Gastrocnemius medialis (tissue), 4 donors: Measurements from ENCODE around the gene ELAVL4. TPM values are rescaled to one million over a fixed set of nuclear protein-coding genes. Genes with fewer than 3 reads are reported as not detected.

Source experiments
- ATAC-seq, 2 donors: fragments of 150-250 bp; one replicate each; pipeline ENCODE4 v1.9.1; 2016
- DNase-seq, 2 donors: peaks; one replicate each; pipeline ENCODE4 v3.0.0-alpha.2; 2019
- H3K27ac ChIP-seq, 4 donors: fragments of 200-600 bp; sonication (generic); 1 replicate in 1 of 4; 2 replicates in 3 of 4; pipeline ENCODE4 v1.5.1; 2016 to 2018; ENCODE audit warnings: mild to moderate bottlenecking in 2 of 4, moderate library complexity in 1 of 4
- H3K27me3 ChIP-seq, 3 donors: fragments of 200-600 bp; sonication (generic) in 2 of 3; 1 replicate in 1 of 3; 2 replicates in 2 of 3; pipeline versions ENCODE4 v1.5.1 to v1.6.0; 2016 to 2019; ENCODE audit warnings: mild to moderate bottlenecking in 1 of 3, moderate library complexity in 1 of 3
- H3K36me3 ChIP-seq, 2 donors: fragments of 200-600 bp; sonication (generic) in 1 of 2; one replicate each; pipeline ENCODE4 v1.5.1; 2017 to 2018
- H3K4me1 ChIP-seq, 2 donors: fragments of 200-600 bp; sonication (generic) in 1 of 2; one replicate each; pipeline ENCODE4 v1.5.1; 2016 to 2017; ENCODE audit warnings: mild to moderate bottlenecking in 2 of 2
- H3K4me3 ChIP-seq, 4 donors: fragments of 200-600 bp; sonication (generic) in 3 of 4; 1 replicate in 1 of 4; 2 replicates in 3 of 4; pipeline ENCODE4 v1.5.1; 2016 to 2019; ENCODE audit warnings: mild to moderate bottlenecking in 2 of 4
- H3K9me3 ChIP-seq, 3 donors: fragments of 200-600 bp; sonication (generic) in 2 of 3; 1 replicate in 1 of 3; 2 replicates in 2 of 3; pipeline ENCODE4 v1.5.1; 2016 to 2019
- POLR2A ChIP-seq, 2 donors: fragments of 450-650 bp; IDR thresholded peaks; one replicate each; pipeline ENCODE4 v1.6.1; 2017; ENCODE audit warnings: antibody characterized with exemption in 2 of 2, mild to moderate bottlenecking in 2 of 2, moderate library complexity in 2 of 2
- in situ Hi-C, 4 donors: fragments of 200-750 bp; cut with MboI; loops; one replicate each; pipeline versions ENCODE4 v1.15.0 to v1.8.0; 2017; ENCODE audit warnings: low sequenced_read_pairs in 4 of 4
- intact Hi-C: fragments of 100-400 bp; cut with DNase I; formaldehyde crosslinking; loops from one replicate; pipeline ENCODE4 v1.15.1; 2023; ENCODE audit warnings: low total_unique reads
- total RNA-seq, 4 donors: library from RNA; depleted of rRNA; stranded (reverse); fragments of >200 nt; gene quantifications; one replicate each; pipeline versions ENCODE4 v1.1.0 to v1.2.3, GENCODE V29; 2016
- TF ChIP-seq, protein P1 (sequence below), 5 experiments: fragments of 450-650 bp in 3 of 5; fragments of 200-600 bp in 2 of 5; sonication (generic) in 2 of 5; IDR thresholded peaks in 4 of 5; conservative IDR thresholded peaks in 1 of 5; 1 replicate in 4 of 5; 2 replicates in 1 of 5; pipeline ENCODE4 v1.5.1; 2016 to 2019; ENCODE audit warnings: antibody characterized with exemption in 5 of 5, mild to moderate bottlenecking in 3 of 5, moderate library complexity in 3 of 5

Gene ELAVL4
- total RNA-seq, 4 donors from 2014 or later = not detected

DNA sequence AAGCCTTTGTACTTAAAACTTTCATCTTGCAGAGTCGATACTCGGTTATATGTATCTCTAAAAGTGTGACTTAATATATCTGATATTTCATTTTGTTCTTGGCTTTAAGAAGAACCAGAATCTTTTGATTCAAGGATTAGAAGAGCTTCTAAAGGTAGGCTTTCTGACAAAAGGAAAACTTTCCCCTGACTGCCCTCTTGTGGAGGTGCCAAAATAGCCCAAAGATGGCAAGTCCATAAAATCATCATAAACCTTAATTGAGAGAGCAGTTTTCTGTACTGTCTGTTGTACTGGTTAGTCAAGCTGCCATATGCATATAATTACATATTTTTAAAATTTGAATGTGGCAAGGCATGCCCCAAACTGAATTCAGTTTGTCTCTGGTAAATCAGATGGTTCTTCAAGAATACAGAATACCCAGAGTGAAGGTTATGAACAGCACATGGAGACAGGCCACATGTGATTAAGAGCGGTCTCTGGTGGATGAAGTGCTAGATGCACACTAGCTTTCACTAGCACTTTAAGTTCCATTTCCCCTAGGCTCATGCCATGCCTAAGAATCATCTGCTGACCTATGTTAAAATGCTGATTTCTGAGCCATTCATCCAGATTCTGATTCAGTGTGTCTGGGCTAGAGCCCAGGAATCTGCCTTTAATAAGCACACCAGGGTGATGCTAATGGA is 27.7 kb upstream of the ELAVL4 start:
- no peak for TF ChIP-seq POLR2A (IDR thresholded peaks at IDR 0.05)
- TF ChIP-seq, protein P1, sequence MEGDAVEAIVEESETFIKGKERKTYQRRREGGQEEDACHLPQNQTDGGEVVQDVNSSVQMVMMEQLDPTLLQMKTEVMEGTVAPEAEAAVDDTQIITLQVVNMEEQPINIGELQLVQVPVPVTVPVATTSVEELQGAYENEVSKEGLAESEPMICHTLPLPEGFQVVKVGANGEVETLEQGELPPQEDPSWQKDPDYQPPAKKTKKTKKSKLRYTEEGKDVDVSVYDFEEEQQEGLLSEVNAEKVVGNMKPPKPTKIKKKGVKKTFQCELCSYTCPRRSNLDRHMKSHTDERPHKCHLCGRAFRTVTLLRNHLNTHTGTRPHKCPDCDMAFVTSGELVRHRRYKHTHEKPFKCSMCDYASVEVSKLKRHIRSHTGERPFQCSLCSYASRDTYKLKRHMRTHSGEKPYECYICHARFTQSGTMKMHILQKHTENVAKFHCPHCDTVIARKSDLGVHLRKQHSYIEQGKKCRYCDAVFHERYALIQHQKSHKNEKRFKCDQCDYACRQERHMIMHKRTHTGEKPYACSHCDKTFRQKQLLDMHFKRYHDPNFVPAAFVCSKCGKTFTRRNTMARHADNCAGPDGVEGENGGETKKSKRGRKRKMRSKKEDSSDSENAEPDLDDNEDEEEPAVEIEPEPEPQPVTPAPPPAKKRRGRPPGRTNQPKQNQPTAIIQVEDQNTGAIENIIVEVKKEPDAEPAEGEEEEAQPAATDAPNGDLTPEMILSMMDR (IDR thresholded peaks at IDR 0.05 in 4 of 5, conservative IDR thresholded peaks at IDR 0.05 in 1 of 5) = no peak
- ATAC-seq (no peak), DNase-seq (no peak)
- Histone ChIP-seq H3K9me3 (no peaks in the 10 kb centered on the region), H3K36me3 (no peaks in the 10 kb centered on the region), H3K4me3 (no peak overlapping the region), H3K27ac (no peak overlapping the region), H3K27me3 (no peaks in the 10 kb centered on the region), H3K4me1 (no peaks in the 10 kb centered on the region)
- intact Hi-C loops (no loop called here), in situ Hi-C loops (no loop called here)

DNA sequence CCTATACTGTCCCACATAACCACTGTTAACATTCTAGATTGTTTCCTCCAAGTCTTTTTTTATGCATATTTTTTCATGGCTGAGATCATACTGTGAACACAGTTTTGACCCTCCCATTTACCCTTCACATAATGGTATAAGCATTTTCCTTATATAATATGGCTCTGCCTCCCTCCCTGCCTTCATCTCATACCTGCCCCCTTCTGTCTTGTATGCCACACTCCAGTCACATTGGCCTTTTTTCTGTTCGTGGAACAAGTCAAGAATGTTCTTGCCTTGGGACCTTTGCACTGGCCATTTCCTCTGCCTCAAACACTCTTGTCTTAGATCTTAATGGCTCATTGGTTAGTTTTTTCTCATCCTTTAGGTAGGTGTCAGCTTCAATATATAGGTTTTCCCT is 24.3 kb upstream of the ELAVL4 start:
- no peaks in the 10 kb centered on the region for H3K36me3 ChIP-seq
- intact Hi-C loops (no loop called here), in situ Hi-C loops (no loop called here)
- DNase-seq = no peak
- H3K4me1 ChIP-seq = no peaks in the 10 kb centered on the region
- no peak for ATAC-seq
- H3K27ac ChIP-seq = no peak overlapping the region
- no peak for TF ChIP-seq POLR2A (IDR thresholded peaks at IDR 0.05)
- TF ChIP-seq, protein P1 (IDR thresholded peaks at IDR 0.05 in 4 of 5, conservative IDR thresholded peaks at IDR 0.05 in 1 of 5) = no peak
- H3K9me3 ChIP-seq = no peaks in the 10 kb centered on the region
- no peak overlapping the region for H3K4me3 ChIP-seq
- H3K27me3 ChIP-seq = no peaks in the 10 kb centered on the region

DNA sequence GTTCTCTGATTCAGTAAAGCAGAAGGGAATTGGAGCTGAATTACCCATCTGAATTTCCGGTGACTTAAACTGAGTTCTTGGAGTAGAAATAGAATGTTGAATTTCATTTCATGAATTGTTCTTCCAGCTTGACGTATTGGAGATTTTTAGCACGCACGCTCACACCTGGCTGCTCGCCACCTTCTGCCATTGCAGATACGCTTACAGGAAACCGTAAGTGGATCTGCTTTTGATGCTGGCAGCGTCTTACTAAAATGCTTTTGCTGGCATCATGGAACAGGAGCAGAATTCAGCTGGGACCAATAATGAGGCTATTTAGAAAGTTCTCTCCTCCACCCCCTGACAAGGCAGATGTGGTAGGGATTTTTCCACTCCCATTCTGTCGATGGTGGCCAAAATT is 17.7 kb upstream of the ELAVL4 start:
- no peak for ATAC-seq
- Histone ChIP-seq H3K36me3 (no peaks in the 10 kb centered on the region), H3K4me3 (no peak overlapping the region), H3K27me3 (no peaks in the 10 kb centered on the region), H3K4me1 (no peaks in the 10 kb centered on the region), H3K9me3 (no peaks in the 10 kb centered on the region), H3K27ac (no peak overlapping the region)
- intact Hi-C loops = no loop called here
- no peak for DNase-seq
- TF ChIP-seq, protein P1 (IDR thresholded peaks at IDR 0.05 in 4 of 5, conservative IDR thresholded peaks at IDR 0.05 in 1 of 5) = no peak
- no peak for TF ChIP-seq POLR2A (IDR thresholded peaks at IDR 0.05)
- in situ Hi-C loops = no loop called here

DNA sequence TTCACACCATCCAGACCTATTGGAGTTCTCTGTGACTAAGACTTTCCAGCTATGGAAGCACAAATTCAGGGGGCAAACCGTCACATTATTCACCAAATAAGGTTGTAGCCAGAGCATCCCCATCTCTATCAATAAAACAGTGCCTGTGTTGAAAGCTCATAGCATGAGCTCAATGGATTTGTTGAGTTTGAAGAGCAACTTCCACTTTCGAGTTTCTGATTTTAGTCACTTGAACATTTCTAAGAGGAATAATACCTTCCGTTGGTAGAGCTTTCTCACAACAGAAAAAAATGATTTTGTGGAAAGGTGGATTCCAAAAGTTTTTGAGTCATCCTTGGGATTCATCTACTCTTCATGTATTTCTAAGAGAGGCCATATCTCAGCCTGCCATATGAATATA is 13.0 kb upstream of the ELAVL4 start:
- DNase-seq = no peak
- TF ChIP-seq, protein P1 (IDR thresholded peaks at IDR 0.05 in 4 of 5, conservative IDR thresholded peaks at IDR 0.05 in 1 of 5) = no peak
- TF ChIP-seq POLR2A (IDR thresholded peaks at IDR 0.05) = no peak
- ATAC-seq = no peak
- intact Hi-C loops = no loop called here
- H3K4me1 ChIP-seq = no peaks in the 10 kb centered on the region
- no peak overlapping the region for H3K27ac ChIP-seq
- H3K36me3 ChIP-seq = no peaks in the 10 kb centered on the region
- in situ Hi-C loops = no loop called here
- H3K4me3 ChIP-seq = no peak overlapping the region
- H3K9me3 ChIP-seq = no peaks in the 10 kb centered on the region
- H3K27me3 ChIP-seq = no peaks in the 10 kb centered on the region
